ENCODE results near the gene IPO11.
"Not testable (repeated sequence)": the region's sequence is repeated elsewhere in the genome, so short reads cannot be mapped to it uniquely, and the experiment has no call there.

IPO11 gene

GRCh38 chr5:62502456-62503101, 90.0 kb downstream of the IPO11 start:
- TF ChIP-seq CTCF (IDR thresholded peaks at IDR 0.05; ENCODE audit: low read depth, low read length): no peak
- H3K4me3 ChIP-seq (replicated peaks in 1 of 2; ENCODE audit: low read depth in 2 of 2, low read length in 2 of 2): no peak overlapping the region
- no peak for DNase-seq (ENCODE audit: low read depth in 2 of 2)

- no peak for DNase-seq (ENCODE audit: low read depth in 2 of 2)
- H3K4me3 ChIP-seq (replicated peaks in 1 of 2; ENCODE audit: low read depth in 2 of 2, low read length in 2 of 2): no peak overlapping the region
- TF ChIP-seq CTCF (IDR thresholded peaks at IDR 0.05; ENCODE audit: low read depth, low read length): no peak
Measured at GRCh38 chr5:62504129-62504528, 91.6 kb downstream of the IPO11 start.

- DNase-seq (ENCODE audit: low read depth in 2 of 2): peak in 1 of 2 donors; percentile 16
- H3K4me3 ChIP-seq (replicated peaks in 1 of 2; ENCODE audit: low read depth in 2 of 2, low read length in 2 of 2): no peak overlapping the region
- TF ChIP-seq CTCF (IDR thresholded peaks at IDR 0.05; ENCODE audit: low read depth, low read length): no peak
Measured at GRCh38 chr5:62506659-62507460, 94.3 kb downstream of the IPO11 start.

GRCh38 chr5:62508760-62509159, 96.2 kb downstream of the IPO11 start:
- H3K4me3 ChIP-seq (replicated peaks in 1 of 2; ENCODE audit: low read depth in 2 of 2, low read length in 2 of 2); DNase-seq (ENCODE audit: low read depth in 2 of 2): not testable (repeated sequence)

DNA sequence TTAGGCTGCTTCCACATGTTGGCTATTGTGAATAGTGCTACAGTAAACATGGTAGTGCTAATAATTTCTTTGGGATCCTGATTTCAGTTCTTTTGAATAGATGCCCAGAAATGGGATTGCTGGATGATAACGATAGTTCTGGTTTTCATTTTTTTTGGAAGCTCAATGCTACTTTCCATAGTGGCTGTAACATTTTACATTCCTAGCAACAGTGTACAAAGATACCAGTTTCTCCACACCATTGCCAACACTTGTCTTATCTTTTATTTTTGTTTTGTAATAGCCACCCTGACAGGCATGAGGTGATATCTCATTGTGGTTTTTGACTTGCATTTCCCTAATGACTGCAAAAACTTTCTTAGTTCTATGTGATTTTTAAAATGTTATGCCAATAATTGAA, 97.2 kb downstream of the IPO11 start:
- no peak for TF ChIP-seq CTCF (IDR thresholded peaks at IDR 0.05; ENCODE audit: low read depth, low read length)
- DNase-seq (ENCODE audit: low read depth in 2 of 2): peak in 1 of 2 donors; percentile 82
- no peak overlapping the region for H3K4me3 ChIP-seq (replicated peaks in 1 of 2; ENCODE audit: low read depth in 2 of 2, low read length in 2 of 2)

DNA sequence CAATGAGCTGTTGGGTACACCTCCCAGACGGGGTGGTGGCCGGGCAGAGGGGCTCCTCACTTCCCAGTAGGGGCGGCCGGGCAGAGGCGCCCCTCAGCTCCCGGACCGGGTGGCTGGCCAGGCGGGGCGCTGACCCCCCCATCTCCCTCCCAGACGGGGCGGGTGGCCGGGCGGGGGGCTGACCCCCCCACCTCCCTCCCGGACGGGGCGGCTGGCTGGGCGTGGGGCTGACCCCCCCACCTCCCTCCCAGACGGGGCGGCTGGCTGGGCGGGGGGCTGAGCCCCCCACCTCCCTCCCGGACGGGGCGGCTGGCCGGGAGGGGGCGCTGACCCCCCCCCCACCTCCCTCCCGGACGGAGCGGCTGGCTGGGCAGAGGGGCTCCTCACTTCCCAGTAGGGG, 100.5 kb downstream of the IPO11 start:
- DNase-seq (ENCODE audit: low read depth in 2 of 2); H3K4me3 ChIP-seq (replicated peaks in 1 of 2; ENCODE audit: low read depth in 2 of 2, low read length in 2 of 2): not testable (repeated sequence)

DNA sequence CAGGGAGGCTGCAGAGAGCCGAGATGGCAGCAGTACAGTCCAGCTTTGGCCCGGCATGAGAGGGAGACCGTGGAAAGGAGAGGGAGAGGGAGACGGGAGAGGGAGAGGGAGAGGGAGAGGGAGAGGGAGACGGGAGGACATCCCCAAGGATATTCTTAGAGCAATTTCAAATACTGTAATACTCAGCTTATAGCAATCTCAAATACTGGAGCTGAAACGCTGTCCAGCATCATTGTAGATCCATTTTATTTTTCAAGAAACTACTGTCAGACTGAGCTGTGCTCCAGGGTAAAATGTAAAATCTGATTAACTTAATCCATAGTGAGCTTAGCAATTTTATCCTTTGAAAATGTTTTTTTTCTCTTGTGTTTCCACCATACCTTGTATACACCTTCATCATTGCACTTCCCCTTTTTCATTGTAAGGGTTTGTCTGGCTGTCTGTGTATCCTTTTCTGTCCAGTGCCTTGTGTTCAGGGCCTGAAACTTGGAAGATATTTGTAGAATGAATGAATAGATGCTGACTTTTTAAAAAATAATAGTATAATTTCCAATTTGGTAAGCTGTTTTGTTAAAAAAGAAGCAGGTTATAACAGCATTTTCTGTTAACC, 102.1 kb downstream of the IPO11 start:
- TF ChIP-seq CTCF (IDR thresholded peaks at IDR 0.05; ENCODE audit: low read depth, low read length): no peak
- DNase-seq (ENCODE audit: low read depth in 2 of 2): no peak
- no peak overlapping the region for H3K4me3 ChIP-seq (replicated peaks in 1 of 2; ENCODE audit: low read depth in 2 of 2, low read length in 2 of 2)

DNA sequence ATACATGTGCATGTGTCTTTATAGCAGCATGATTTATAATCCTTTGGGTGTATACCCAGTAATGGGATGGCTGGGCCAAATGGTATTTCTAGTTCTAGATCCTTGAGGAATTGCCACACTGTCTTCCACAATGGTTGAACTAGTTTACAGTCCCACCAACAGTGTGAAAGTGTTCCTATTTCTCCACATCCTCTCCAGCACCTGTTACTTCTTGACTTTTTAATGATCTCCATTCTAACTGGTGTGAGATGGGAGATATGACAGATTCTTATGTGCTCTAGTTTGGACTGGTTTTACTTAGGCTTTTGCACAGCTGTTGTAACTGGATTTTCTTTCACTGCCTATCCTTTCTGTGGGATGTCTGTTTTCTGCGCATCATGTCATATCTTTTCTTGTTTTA, 108.2 kb downstream of the IPO11 start:
- not testable (repeated sequence) for DNase-seq (ENCODE audit: low read depth in 2 of 2); H3K4me3 ChIP-seq (replicated peaks in 1 of 2; ENCODE audit: low read depth in 2 of 2, low read length in 2 of 2)

Data from cardiac fibroblast (primary cell).